ENCODE measurements around the gene NOP9. TPM values are rescaled to one million over a fixed set of nuclear protein-coding genes. Genes with fewer than 3 reads are reported as not detected.
"Not testable (repeated sequence)": the region's sequence is repeated elsewhere in the genome, so short reads cannot be mapped to it uniquely, and the experiment has no call there.

Gene NOP9
- total and polyA plus RNA-seq, 2 experiments from 2014 or later, result 2.7 to 15.7 TPM

DNA sequence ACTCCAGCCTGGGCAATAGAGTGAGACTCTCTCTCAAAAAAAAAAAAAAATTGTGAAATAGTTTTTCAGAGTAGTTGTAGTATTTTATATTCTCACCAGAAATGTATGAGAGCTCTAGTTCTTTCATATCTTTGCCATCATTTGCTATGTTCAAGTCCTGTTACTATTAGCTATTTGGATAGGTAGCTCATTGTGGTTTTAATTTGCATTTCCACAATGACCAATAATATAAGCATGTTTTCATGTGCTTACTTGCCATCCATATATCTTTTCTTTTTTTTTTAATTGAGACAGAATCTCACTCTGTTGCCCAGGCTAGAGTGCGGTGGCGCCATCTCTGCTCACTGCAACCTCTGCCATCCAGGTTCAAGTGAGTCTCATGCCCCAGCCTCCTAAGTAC, 48.5 kb downstream of the NOP9 start:
- Histone ChIP-seq H3K27ac (no peak overlapping the region), H3K9me3 (ENCODE audit: low read depth) (no peaks in the 10 kb centered on the region), H3K4me3 (no peak overlapping the region), H3K4me1 (ENCODE audit: low read depth) (no peaks in the 10 kb centered on the region), H3K27me3 (peaks cover 83% of the 10 kb centered on the region), H3K36me3 (no peaks in the 10 kb centered on the region)
- no peak for DNase-seq (ENCODE audit: low read depth in 1 of 2, low spot score in 1 of 2)
- TF ChIP-seq, protein P1, sequence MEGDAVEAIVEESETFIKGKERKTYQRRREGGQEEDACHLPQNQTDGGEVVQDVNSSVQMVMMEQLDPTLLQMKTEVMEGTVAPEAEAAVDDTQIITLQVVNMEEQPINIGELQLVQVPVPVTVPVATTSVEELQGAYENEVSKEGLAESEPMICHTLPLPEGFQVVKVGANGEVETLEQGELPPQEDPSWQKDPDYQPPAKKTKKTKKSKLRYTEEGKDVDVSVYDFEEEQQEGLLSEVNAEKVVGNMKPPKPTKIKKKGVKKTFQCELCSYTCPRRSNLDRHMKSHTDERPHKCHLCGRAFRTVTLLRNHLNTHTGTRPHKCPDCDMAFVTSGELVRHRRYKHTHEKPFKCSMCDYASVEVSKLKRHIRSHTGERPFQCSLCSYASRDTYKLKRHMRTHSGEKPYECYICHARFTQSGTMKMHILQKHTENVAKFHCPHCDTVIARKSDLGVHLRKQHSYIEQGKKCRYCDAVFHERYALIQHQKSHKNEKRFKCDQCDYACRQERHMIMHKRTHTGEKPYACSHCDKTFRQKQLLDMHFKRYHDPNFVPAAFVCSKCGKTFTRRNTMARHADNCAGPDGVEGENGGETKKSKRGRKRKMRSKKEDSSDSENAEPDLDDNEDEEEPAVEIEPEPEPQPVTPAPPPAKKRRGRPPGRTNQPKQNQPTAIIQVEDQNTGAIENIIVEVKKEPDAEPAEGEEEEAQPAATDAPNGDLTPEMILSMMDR (IDR thresholded peaks at IDR 0.05; ENCODE audit: low read depth, low read length), result no peak

DNA sequence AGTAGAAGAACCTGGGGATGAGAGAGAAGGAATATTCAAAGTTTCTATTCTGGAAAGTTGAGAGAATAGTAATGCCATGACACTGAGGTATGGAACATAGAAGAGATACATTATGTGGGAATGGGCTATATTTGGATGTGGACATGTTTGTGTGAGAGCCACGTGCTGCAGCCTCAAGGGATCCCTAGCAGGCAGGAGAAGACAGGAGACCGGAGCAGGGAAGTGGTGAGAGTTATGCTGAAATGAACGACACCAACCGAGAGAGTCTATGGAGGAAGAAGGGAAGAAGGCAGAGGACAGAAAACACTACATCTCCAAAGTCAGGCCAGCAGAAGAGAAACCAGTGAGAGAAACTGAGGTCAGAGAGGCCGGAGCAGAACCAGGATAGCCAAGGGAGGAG, 50.1 kb downstream of the NOP9 start:
- Histone ChIP-seq H3K4me1 (ENCODE audit: low read depth) (no peaks in the 10 kb centered on the region), H3K36me3 (no peaks in the 10 kb centered on the region), H3K4me3 (no peak overlapping the region), H3K9me3 (ENCODE audit: low read depth) (no peaks in the 10 kb centered on the region), H3K27ac (no peak overlapping the region), H3K27me3 (peaks cover 81% of the 10 kb centered on the region)
- TF ChIP-seq, protein P1 (IDR thresholded peaks at IDR 0.05; ENCODE audit: low read depth, low read length), result no peak
- DNase-seq (ENCODE audit: low read depth in 1 of 2, low spot score in 1 of 2), result no peak

DNA sequence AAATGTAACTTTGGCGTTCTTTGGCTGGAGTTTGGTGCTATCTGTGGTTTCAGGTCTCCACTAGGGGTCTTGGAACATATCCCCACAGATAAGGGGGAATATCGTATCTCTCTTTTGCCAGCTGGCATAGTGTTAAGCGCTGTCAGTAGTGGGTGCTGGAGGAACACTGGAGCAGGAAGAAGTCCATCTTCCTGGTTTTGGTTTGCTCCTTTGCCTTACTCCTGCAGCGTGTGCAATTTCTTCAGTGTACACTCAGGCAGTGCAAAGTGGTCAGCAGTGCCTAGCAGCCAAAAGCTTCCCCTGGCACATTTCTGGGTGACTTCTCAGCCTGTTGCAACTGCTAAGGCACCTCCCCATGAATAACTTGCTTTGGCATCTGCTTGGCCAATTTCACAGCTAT, 51.9 kb downstream of the NOP9 start:
- Histone ChIP-seq H3K36me3 (no peaks in the 10 kb centered on the region), H3K27me3 (peaks cover 69% of the 10 kb centered on the region), H3K4me1 (ENCODE audit: low read depth) (no peaks in the 10 kb centered on the region), H3K4me3 (no peak overlapping the region), H3K27ac (no peak overlapping the region), H3K9me3 (ENCODE audit: low read depth) (no peaks in the 10 kb centered on the region)
- DNase-seq (ENCODE audit: low read depth in 1 of 2, low spot score in 1 of 2), result peak in 1 of 2 donors; percentile 63
- TF ChIP-seq, protein P1 (IDR thresholded peaks at IDR 0.05; ENCODE audit: low read depth, low read length), result no peak

DNA sequence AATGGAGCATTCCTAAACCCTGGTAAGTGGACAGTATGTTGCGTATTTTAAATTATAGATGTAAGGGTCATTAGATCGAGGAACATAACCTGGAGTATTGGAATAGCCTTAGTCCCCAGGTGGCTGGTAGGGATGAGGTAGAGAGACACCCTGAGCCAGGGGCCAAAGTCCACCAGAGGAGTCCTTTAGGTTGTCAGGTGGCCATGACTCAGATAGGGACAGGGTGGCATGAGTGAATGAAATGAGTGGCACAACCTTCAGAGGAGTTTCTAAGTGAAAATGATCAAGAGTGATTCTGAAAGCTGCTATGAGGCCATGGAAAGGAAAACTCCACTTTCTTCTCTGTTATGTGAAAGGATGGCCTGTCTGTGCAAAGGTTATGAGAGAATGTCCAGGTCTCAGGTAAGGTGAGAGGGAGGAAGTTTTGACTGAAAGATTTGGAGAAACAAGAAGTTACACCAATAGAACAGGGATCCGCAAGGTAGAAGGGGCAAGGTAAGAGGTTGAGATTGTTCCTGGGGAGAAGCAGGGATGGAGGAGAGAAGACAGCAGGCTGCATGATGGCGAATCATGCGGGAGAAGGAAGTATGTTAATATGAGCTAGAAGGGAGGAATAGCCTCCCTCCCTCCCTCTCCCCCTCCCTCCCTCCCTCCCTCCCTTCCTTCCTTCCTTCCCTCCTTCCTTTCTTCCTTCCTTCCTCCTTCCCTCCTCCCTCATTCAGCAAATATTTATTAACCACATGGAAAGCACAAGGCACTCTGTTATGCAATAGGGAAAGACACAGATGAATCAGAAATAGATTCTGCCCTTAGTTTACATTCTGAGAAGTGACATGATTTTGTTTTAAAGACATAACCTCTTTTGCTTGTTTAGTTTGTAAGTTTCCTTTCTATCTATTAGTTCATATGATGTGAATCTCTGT, 54.2 kb downstream of the NOP9 start:
- Histone ChIP-seq H3K27me3 (peaks cover 63% of the 10 kb centered on the region), H3K9me3 (ENCODE audit: low read depth) (no peaks in the 10 kb centered on the region), H3K36me3 (no peaks in the 10 kb centered on the region), H3K4me3 (no peak overlapping the region), H3K4me1 (ENCODE audit: low read depth) (no peaks in the 10 kb centered on the region), H3K27ac (no peak overlapping the region)
- DNase-seq (ENCODE audit: low read depth in 1 of 2, low spot score in 1 of 2), result peak in 1 of 2 donors; percentile 56
- TF ChIP-seq, protein P1 (IDR thresholded peaks at IDR 0.05; ENCODE audit: low read depth, low read length), result no peak

DNA sequence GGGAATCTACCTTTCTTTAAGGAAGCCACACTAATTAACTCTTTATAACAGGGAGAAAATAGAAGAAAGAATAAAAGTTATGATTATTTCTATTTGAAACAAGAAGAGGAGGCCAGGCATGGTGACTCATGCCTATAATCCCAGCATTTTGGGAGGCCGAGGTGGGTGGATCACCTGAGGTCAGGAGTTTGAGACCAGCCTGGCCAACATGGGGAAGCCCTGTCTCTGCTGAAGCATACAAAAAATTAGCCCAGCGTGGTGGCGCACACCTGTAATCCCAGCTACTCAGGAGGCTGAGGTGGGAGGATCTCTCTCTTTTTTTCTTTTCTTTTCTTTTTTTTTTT, 54.8 kb downstream of the NOP9 start:
- DNase-seq (ENCODE audit: low read depth in 1 of 2, low spot score in 1 of 2); H3K4me3 ChIP-seq; H3K36me3 ChIP-seq; H3K4me1 ChIP-seq (ENCODE audit: low read depth); H3K9me3 ChIP-seq (ENCODE audit: low read depth); H3K27ac ChIP-seq: not testable (repeated sequence)
- H3K27me3 ChIP-seq, result peaks cover 58% of the 10 kb centered on the region

DNA sequence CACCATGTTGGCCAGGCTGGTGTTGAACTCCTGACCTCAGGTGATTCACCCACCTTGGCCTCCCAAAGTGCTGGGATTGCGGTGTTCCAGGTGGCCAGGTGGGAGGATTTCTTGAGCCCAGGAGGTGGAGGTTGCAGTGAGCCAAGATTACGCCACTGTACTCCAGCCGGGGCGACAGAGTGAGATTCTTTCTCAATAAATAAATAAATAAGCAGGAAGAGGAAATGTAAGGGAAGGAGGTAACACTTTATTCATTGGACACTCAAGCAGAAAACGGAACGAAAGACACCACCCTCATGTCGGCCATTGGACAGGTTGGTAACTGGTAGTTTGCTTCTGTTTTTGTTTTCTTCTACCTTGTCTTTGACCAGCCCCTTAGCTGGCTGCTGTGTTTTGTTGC, 55.4 kb downstream of the NOP9 start:
- Histone ChIP-seq H3K27ac (no peak overlapping the region), H3K36me3 (no peaks in the 10 kb centered on the region), H3K4me1 (ENCODE audit: low read depth) (no peaks in the 10 kb centered on the region), H3K9me3 (ENCODE audit: low read depth) (no peaks in the 10 kb centered on the region), H3K4me3 (no peak overlapping the region), H3K27me3 (peaks cover 54% of the 10 kb centered on the region)
- TF ChIP-seq, protein P1 (IDR thresholded peaks at IDR 0.05; ENCODE audit: low read depth, low read length), result no peak
- no peak for DNase-seq (ENCODE audit: low read depth in 1 of 2, low spot score in 1 of 2)

Measured in cardiac muscle cell (in vitro differentiated cells and primary cell).